T-helper 2 cell treated with Interferon-gamma antibody and Interleukin-4, amounts not matched to agents 5 μg/mL and 100 μg/mL, for 36 hours (primary cell): Measurements from ENCODE around the gene ZDHHC15.
"Not testable (repeated sequence)": the region's sequence is repeated elsewhere in the genome, so short reads cannot be mapped to it uniquely, and the experiment has no call there.

ENCODE experiments used
- DNase-seq: peaks from one replicate; pipeline ENCODE4 v3.0.0; 2021; ENCODE audit warnings: low spot score
- H3K27ac Mint-ChIP-seq: one replicate; pipeline ENCODE4 v1.8.0; 2021; ENCODE audit warnings: mild to moderate bottlenecking, mixed read lengths
- H3K27me3 Mint-ChIP-seq: one replicate; pipeline ENCODE4 v1.8.0; 2021; ENCODE audit warnings: low read depth, mixed read lengths
- H3K36me3 Mint-ChIP-seq: one replicate; pipeline ENCODE4 v1.8.0; 2021; ENCODE audit warnings: low read depth, mixed read lengths
- H3K4me1 Mint-ChIP-seq: one replicate; pipeline ENCODE4 v1.8.0; 2021; ENCODE audit warnings: low read depth, mixed read lengths
- H3K4me3 Mint-ChIP-seq: one replicate; pipeline ENCODE4 v1.8.0; 2022; ENCODE audit warnings: mild to moderate bottlenecking, moderate library complexity, mixed read lengths
- H3K9me3 Mint-ChIP-seq: one replicate; pipeline ENCODE4 v1.8.0; 2021; ENCODE audit warnings: mixed read lengths

The ZDHHC15 gene

GRCh38 chrX:75361788-75362187 lies 161.0 kb downstream of the ZDHHC15 start:
- no peak for DNase-seq
- H3K9me3 Mint-ChIP-seq = peaks cover 6% of the 10 kb centered on the region
- no peak overlapping the region for H3K4me3 Mint-ChIP-seq
- H3K36me3 Mint-ChIP-seq = no peaks in the 10 kb centered on the region
- no peaks in the 10 kb centered on the region for H3K4me1 Mint-ChIP-seq
- no peak overlapping the region for H3K27ac Mint-ChIP-seq
- H3K27me3 Mint-ChIP-seq = no peaks in the 10 kb centered on the region

- DNase-seq, H3K9me3 Mint-ChIP-seq, H3K27ac Mint-ChIP-seq: not testable (repeated sequence)
These were observed 174.2 kb downstream of the ZDHHC15 start for GRCh38 chrX:75348601-75349000.

GRCh38 chrX:75337525-75337924 lies 185.3 kb downstream of the ZDHHC15 start:
- DNase-seq = no peak
- Mint-ChIP-seq H3K4me1 (no peaks in the 10 kb centered on the region), H3K9me3 (peaks cover 4% of the 10 kb centered on the region), H3K36me3 (peaks cover 10% of the 10 kb centered on the region), H3K27ac (no peak overlapping the region), H3K27me3 (no peaks in the 10 kb centered on the region), H3K4me3 (no peak overlapping the region)

More at GRCh38 chrX:75348601-75349000, 174.2 kb downstream of the ZDHHC15 start:
- not testable (repeated sequence) for H3K4me1 Mint-ChIP-seq, H3K4me3 Mint-ChIP-seq, H3K36me3 Mint-ChIP-seq, H3K27me3 Mint-ChIP-seq

- no peak overlapping the region for H3K4me3 Mint-ChIP-seq
- no peak for DNase-seq
- no peaks in the 10 kb centered on the region for H3K27me3 Mint-ChIP-seq
- H3K9me3 Mint-ChIP-seq = peaks cover 24% of the 10 kb centered on the region
- no peak overlapping the region for H3K27ac Mint-ChIP-seq
- no peaks in the 10 kb centered on the region for H3K4me1 Mint-ChIP-seq
- peaks cover 29% of the 10 kb centered on the region for H3K36me3 Mint-ChIP-seq
These were observed 187.7 kb downstream of the ZDHHC15 start for GRCh38 chrX:75335127-75335458.

- H3K9me3 Mint-ChIP-seq = peaks cover 30% of the 10 kb centered on the region
- not testable (repeated sequence) for DNase-seq, H3K4me1 Mint-ChIP-seq, H3K27ac Mint-ChIP-seq, H3K27me3 Mint-ChIP-seq, H3K4me3 Mint-ChIP-seq
- H3K36me3 Mint-ChIP-seq = peaks cover 34% of the 10 kb centered on the region
These were observed 188.3 kb downstream of the ZDHHC15 start for GRCh38 chrX:75334407-75335126.

GRCh38 chrX:75327607-75328006 lies 195.2 kb downstream of the ZDHHC15 start:
- Mint-ChIP-seq H3K4me3 (no peak overlapping the region), H3K27me3 (no peaks in the 10 kb centered on the region), H3K27ac (no peak overlapping the region), H3K4me1 (no peaks in the 10 kb centered on the region), H3K9me3 (peaks cover 38% of the 10 kb centered on the region), H3K36me3 (peaks cover 62% of the 10 kb centered on the region)
- no peak for DNase-seq
